Measurements from ENCODE around the gene ZBTB46.

- TF ChIP-seq CTCF (IDR thresholded peaks at IDR 0.05) = no peak
- no peak for TF ChIP-seq ZFX (IDR thresholded peaks at IDR 0.05; ENCODE audit: borderline replicate concordance)
Observed at GRCh38 chr20:63831993-63832686, 1.1 kb upstream of the ZBTB46 start.

Data from 22Rv1 (cell line).